BLaER1 treated with 17β-estradiol and CSF1 and Interleukin-3, amounts not matched to agents 10 nM and 100 nM (cell line): ENCODE results near the gene ARSG.

Experiments
- H3K27ac ChIP-seq, 11 experiments: shearing (Covaris generic); formaldehyde crosslinking; 2 replicates each; pipeline ENCODE4 v1.8.1; 2022
- H3K27me3 ChIP-seq, 11 experiments: shearing (Covaris generic); formaldehyde crosslinking; 2 replicates each; pipeline ENCODE4 v1.8.1; 2022
- H3K36me3 ChIP-seq, 11 experiments: shearing (Covaris generic); formaldehyde crosslinking; 2 replicates each; pipeline ENCODE4 v1.8.1; 2022
- H3K4me1 ChIP-seq, 10 experiments: shearing (Covaris generic); formaldehyde crosslinking; 2 replicates each; pipeline ENCODE4 v1.8.1; 2022
- H3K4me2 ChIP-seq, 11 experiments: shearing (Covaris generic); formaldehyde crosslinking; 2 replicates each; pipeline ENCODE4 v1.8.1; 2022
- H3K4me3 ChIP-seq, 10 experiments: shearing (Covaris generic); formaldehyde crosslinking; 2 replicates each; pipeline ENCODE4 v1.8.1; 2022
- H3K9ac ChIP-seq, 11 experiments: shearing (Covaris generic); formaldehyde crosslinking; 2 replicates each; pipeline ENCODE4 v1.8.1; 2022
- H3K9me3 ChIP-seq, 11 experiments: shearing (Covaris generic); formaldehyde crosslinking; replicated peaks in 1 of 11; 2 replicates each; pipeline ENCODE4 v1.8.1; 2022
- H4K20me1 ChIP-seq, 11 experiments: shearing (Covaris generic); formaldehyde crosslinking; 2 replicates each; pipeline ENCODE4 v1.8.1; 2022
- Cebpa-rat ChIP-seq, 11 experiments: shearing (Covaris generic); IDR thresholded peaks; 2 replicates each; pipeline ENCODE4 v1.8.1; 2022

Gene ARSG

GRCh38 chr17:68455901-68456338, 164.6 kb downstream of the ARSG start:
- Histone ChIP-seq H3K9me3 (no peaks in the 10 kb centered on the region), H4K20me1 (no peaks in the 10 kb centered on the region; a peak in 2 of 22 replicates), H3K27me3 (no peaks in the 10 kb centered on the region), H3K27ac (peak overlapping the region; percentile 62 to 88 (median 79)), H3K4me2 (peak overlapping the region; percentile 81 to 95 (median 89)), H3K36me3 (peaks cover 0 to 27% (median 9%) of the 10 kb centered on the region in 11 experiments; a peak in 11 of 22 replicates), H3K4me1 (peaks cover 64 to 77% (median 70%) of the 10 kb centered on the region in 10 experiments), H3K4me3 (peak overlapping the region; percentile 56 to 82 (median 70); a peak in 19 of 20 replicates), H3K9ac (peak overlapping the region; percentile 76 to 91 (median 84))
- TF ChIP-seq Cebpa-rat (IDR thresholded peaks at IDR 0.05) = peak in 7 of 11 experiments; percentile 30 to 80 (median 66); a peak in 7 of 22 replicates

GRCh38 chr17:68456339-68457167, 165.3 kb downstream of the ARSG start:
- H3K4me2 ChIP-seq = peak overlapping the region; percentile 81 to 95 (median 89)
- H3K27me3 ChIP-seq = no peaks in the 10 kb centered on the region
- peaks cover 66 to 77% (median 71%) of the 10 kb centered on the region in 10 experiments for H3K4me1 ChIP-seq
- H3K27ac ChIP-seq = peak overlapping the region; percentile 62 to 88 (median 79)
- peak overlapping the region; percentile 56 to 82 (median 70) for H3K4me3 ChIP-seq
- H3K36me3 ChIP-seq = peaks cover 0 to 21% (median 7%) of the 10 kb centered on the region in 11 experiments; a peak in 8 of 22 replicates
- peak overlapping the region; percentile 76 to 91 (median 84) for H3K9ac ChIP-seq
- H4K20me1 ChIP-seq = no peaks in the 10 kb centered on the region; a peak in 2 of 22 replicates
- H3K9me3 ChIP-seq = no peaks in the 10 kb centered on the region
- no peak for TF ChIP-seq Cebpa-rat (IDR thresholded peaks at IDR 0.05)

- TF ChIP-seq Cebpa-rat (IDR thresholded peaks at IDR 0.05) = no peak
- Histone ChIP-seq H3K27ac (peak within 1 kb of the TSS; percentile 62 to 88 (median 79)), H3K9ac (peak within 1 kb of the TSS; percentile 76 to 91 (median 84))
These were observed 165.9 kb downstream of the ARSG start, which contains the start of gene WIPI1 for GRCh38 chr17:68457168-68457538. TSS of gene WIPI1 (minus strand) at chr17:68457496. CDS start at chr17:68457421, 75 bp downstream.

GRCh38 chr17:68457539-68458259, 166.4 kb downstream of the ARSG start:
- H3K9ac ChIP-seq = peak overlapping the region; percentile 29 to 86 (median 54); a peak in 19 of 22 replicates
- peaks cover 70 to 77% (median 73%) of the 10 kb centered on the region in 10 experiments for H3K4me1 ChIP-seq

More at GRCh38 chr17:68457168-68457538, 165.9 kb downstream of the ARSG start, which contains the start of gene WIPI1:
- Histone ChIP-seq H4K20me1 (no peaks in the 10 kb centered on the region; a peak in 2 of 22 replicates), H3K4me2 (peak within 1 kb of the TSS; percentile 82 to 95 (median 89)), H3K9me3 (no peaks in the 10 kb centered on the region), H3K27me3 (no peaks in the 10 kb centered on the region), H3K4me3 (peak within 1 kb of the TSS; percentile 56 to 82 (median 70)), H3K4me1 (peaks cover 66 to 77% (median 72%) of the 10 kb centered on the region in 10 experiments), H3K36me3 (peaks cover 0 to 15% (median 1%) of the 10 kb centered on the region in 11 experiments; a peak in 7 of 22 replicates)

GRCh38 chr17:68458260-68459036, 167.2 kb downstream of the ARSG start:
- Histone ChIP-seq H3K4me1 (peaks cover 65 to 72% (median 68%) of the 10 kb centered on the region in 10 experiments), H3K4me3 (peak overlapping the region; percentile 47 to 68 (median 56)), H3K4me2 (peak overlapping the region; percentile 66 to 90 (median 87)), H3K27me3 (no peaks in the 10 kb centered on the region), H3K27ac (peak overlapping the region in 3 of 11 experiments; percentile 26 to 34 (median 33); a peak in 4 of 22 replicates), H3K9me3 (no peaks in the 10 kb centered on the region), H3K9ac (peak overlapping the region; percentile 29 to 75 (median 54); a peak in 18 of 22 replicates), H3K36me3 (peaks cover 0 to 8% (median 0%) of the 10 kb centered on the region in 11 experiments; a peak in 1 of 22 replicates), H4K20me1 (no peaks in the 10 kb centered on the region)
- TF ChIP-seq Cebpa-rat (IDR thresholded peaks at IDR 0.05) = no peak

More at GRCh38 chr17:68457539-68458259, 166.4 kb downstream of the ARSG start:
- Histone ChIP-seq H3K27me3 (no peaks in the 10 kb centered on the region), H3K36me3 (peaks cover 0 to 9% (median 0%) of the 10 kb centered on the region in 11 experiments; a peak in 6 of 22 replicates), H3K9me3 (no peaks in the 10 kb centered on the region), H3K4me3 (peak overlapping the region; percentile 50 to 82 (median 68)), H3K27ac (peak overlapping the region in 3 of 11 experiments; percentile 26 to 86 (median 34); a peak in 4 of 22 replicates), H3K4me2 (peak overlapping the region; percentile 66 to 90 (median 87)), H4K20me1 (no peaks in the 10 kb centered on the region; a peak in 2 of 22 replicates)
- no peak for TF ChIP-seq Cebpa-rat (IDR thresholded peaks at IDR 0.05)

GRCh38 chr17:68459037-68459639, 167.8 kb downstream of the ARSG start:
- H3K4me1 ChIP-seq = peaks cover 58 to 65% (median 61%) of the 10 kb centered on the region in 10 experiments
- H4K20me1 ChIP-seq = no peaks in the 10 kb centered on the region
- no peak overlapping the region for H3K9ac ChIP-seq
- H3K36me3 ChIP-seq = peaks cover 0 to 4% (median 0%) of the 10 kb centered on the region in 11 experiments; a peak in 1 of 22 replicates
- no peak overlapping the region for H3K27ac ChIP-seq
- no peak for TF ChIP-seq Cebpa-rat (IDR thresholded peaks at IDR 0.05)
- no peak overlapping the region for H3K4me3 ChIP-seq
- no peak overlapping the region for H3K4me2 ChIP-seq
- no peaks in the 10 kb centered on the region for H3K9me3 ChIP-seq
- H3K27me3 ChIP-seq = no peaks in the 10 kb centered on the region

- Histone ChIP-seq H3K36me3 (no peaks in the 10 kb centered on the region), H3K4me1 (peaks cover 48 to 55% (median 51%) of the 10 kb centered on the region in 10 experiments), H3K27me3 (no peaks in the 10 kb centered on the region), H3K9ac (no peak overlapping the region), H3K4me3 (no peak overlapping the region), H3K9me3 (no peaks in the 10 kb centered on the region), H3K4me2 (peak overlapping the region in 4 of 11 experiments; percentile 7 to 77 (median 72); a peak in 9 of 22 replicates), H3K27ac (no peak overlapping the region), H4K20me1 (no peaks in the 10 kb centered on the region)
- no peak for TF ChIP-seq Cebpa-rat (IDR thresholded peaks at IDR 0.05)
These were observed 168.9 kb downstream of the ARSG start for GRCh38 chr17:68460146-68460545.
